K562 (cell line): ENCODE measurements around the gene UFC1. TPM values are rescaled to one million over a fixed set of nuclear protein-coding genes. Genes with fewer than 3 reads are reported as not detected.

Experiments
- HCFC1 ChIP-seq: IDR thresholded peaks from 2 replicates; pipeline ENCODE4 v1.6.1; 2012; ENCODE audit warnings: low read depth, low read length, improper control_type of control experiment
- NBN ChIP-seq: fragments of 450-650 bp; IDR thresholded peaks from 2 replicates; pipeline ENCODE4 v1.6.1; 2016; ENCODE audit warnings: low read depth, mild to moderate bottlenecking
- NFE2L1 ChIP-seq: fragments of 450-650 bp; IDR thresholded peaks from 2 replicates; pipeline ENCODE4 v1.6.1; 2016; ENCODE audit warnings: missing genetic modification characterization, low read depth, mild to moderate bottlenecking, missing compliant biosample characterization, moderate library complexity, borderline replicate concordance
- POLR2B ChIP-seq: fragments of 450-650 bp; IDR thresholded peaks from 2 replicates; pipeline ENCODE4 v1.6.1; 2018; ENCODE audit warnings: low read depth; ENCODE audit not compliant: partially characterized antibody
- RREB1 ChIP-seq: fragments of 250-450 bp; sonication (Bioruptor Pico); IDR thresholded peaks from 2 replicates; pipeline ENCODE4 v1.4.0; 2020
- SIX5 ChIP-seq, 2 experiments: IDR thresholded peaks; 2 replicates each; pipeline ENCODE4 v1.6.1; 2011; ENCODE audit warnings: low read length in 2 of 2, borderline replicate concordance in 1 of 2, low read depth in 1 of 2, mild to moderate bottlenecking in 1 of 2, moderate library complexity in 1 of 2; ENCODE audit not compliant: insufficient read depth in 1 of 2
- SREBF2 ChIP-seq: sonication (generic); formaldehyde crosslinking; IDR thresholded peaks from 2 replicates; pipeline ENCODE4 v1.4.0; 2020; ENCODE audit warnings: mild to moderate bottlenecking, missing genetic modification reagents
- TEAD4 ChIP-seq, 2 experiments: sonication (generic) in 1 of 2; formaldehyde crosslinking in 1 of 2; IDR thresholded peaks; 2 replicates each; pipeline versions ENCODE4 v1.6.1 to v1.8.0; 2012 to 2022; ENCODE audit warnings: borderline replicate concordance in 1 of 2, inconsistent platforms in 1 of 2, low read length in 1 of 2, mild to moderate bottlenecking in 1 of 2, missing genetic modification reagents in 1 of 2
- ZHX1 ChIP-seq: fragments of 150-350 bp; conservative IDR thresholded peaks from 2 replicates; pipeline ENCODE4 v1.6.1; 2014; ENCODE audit warnings: low read length
- ZNF121 ChIP-seq: sonication (generic); formaldehyde crosslinking; conservative IDR thresholded peaks from 2 replicates; pipeline ENCODE4 v1.8.0; 2022; ENCODE audit warnings: missing genetic modification reagents
- ZNF232 ChIP-seq: sonication (generic); formaldehyde crosslinking; IDR thresholded peaks from 2 replicates; pipeline ENCODE4 v1.8.0; 2022; ENCODE audit warnings: mild to moderate bottlenecking, missing genetic modification reagents
- ZNF518B ChIP-seq: fragments of 250-450 bp; sonication (Bioruptor Pico); IDR thresholded peaks from 2 replicates; pipeline ENCODE4 v1.5.0; 2021; ENCODE audit warnings: mild to moderate bottlenecking, moderate library complexity
- ZNF785 ChIP-seq: fragments of 250-450 bp; sonication (Bioruptor Pico); IDR thresholded peaks from 2 replicates; pipeline ENCODE4 v1.4.0; 2020; ENCODE audit warnings: mild to moderate bottlenecking
- polyA plus RNA-seq, 8 experiments: library from polyadenylated mRNA; depleted of rRNA in 4 of 8; stranded (reverse) in 5 of 8; unstranded in 3 of 8; fragments of >200 nt; fragmentation: Nextera tagmentation in 2 of 8; fragmentation: Illumina TruSeq in 1 of 8; extraction: Ambion mirVana in 2 of 8; extraction: Trizol in 1 of 8; gene quantifications; 2 replicates each; pipeline versions ENCODE4 v1.2.1 to v1.2.3, GENCODE V29; 2011 to 2014; ENCODE audit warnings: inconsistent platforms in 1 of 8, missing spikeins in 1 of 8
- total RNA-seq, 7 experiments: library from RNA; depleted of rRNA in 6 of 7; stranded (reverse); fragments of >200 nt in 6 of 7; fragmentation: Illumina TruSeq in 2 of 7; extraction: Trizol in 2 of 7; gene quantifications; 2 replicates each; pipeline versions ENCODE4 v1.2.1 to v1.2.3, GENCODE V29; 2011 to 2021; ENCODE audit warnings: low replicate concordance in 1 of 7

UFC1 gene
- total and polyA plus RNA-seq, 9 of the 15 experiments (the other 6 are each of a cell fraction or from before 2014, with no cell fraction given) = 92.8 to 220 (median 161) TPM

GRCh38 chr1:161177112-161177935, 23.5 kb downstream of the UFC1 start, which contains the start of gene B4GALT3 (continued):
- no peak; the same call in 1 of the 2 replicates for TF ChIP-seq RREB1 (CRISPR knock-in tag)
- no peak for TF ChIP-seq ZNF518B (CRISPR knock-in tag)
- TF ChIP-seq ZNF785 (CRISPR knock-in tag) = no peak
- no peak for TF ChIP-seq SIX5 (IDR thresholded peaks at IDR 0.05; ENCODE audit: borderline replicate concordance in 1 of 2, insufficient read depth in 1 of 2, low read depth in 1 of 2, low read length in 2 of 2)
- 0 out of 2 replicates have a peak, but pooled peaks have one; percentile 75 for TF ChIP-seq SREBF2 (CRISPR knock-in tag)
- TF ChIP-seq TEAD4 (IDR thresholded peaks at IDR 0.05; ENCODE audit: low read length) = peak; percentile 39; the same call in 1 of the 2 replicates
- TF ChIP-seq TEAD4 (CRISPR knock-in tag; IDR thresholded peaks at IDR 0.05; ENCODE audit: borderline replicate concordance) = no peak
- TF ChIP-seq ZNF232 (CRISPR knock-in tag) = no peak
- peak; percentile 53; the same call in 1 of the 2 replicates for TF ChIP-seq NBN
- TF ChIP-seq ZHX1 = no peak
- peak; percentile 73 for TF ChIP-seq HCFC1
- TF ChIP-seq POLR2B = peak; percentile 91
- no peak for TF ChIP-seq ZNF121 (CRISPR knock-in tag)
- no peak for TF ChIP-seq NFE2L1 (tag)
